Body of pancreas (tissue), 4 donors: ENCODE results near the gene PKM.

Experiments used
- CTCF ChIP-seq, 7 experiments: fragments of 450-650 bp in 4 of 7; fragments of 200-600 bp in 3 of 7; sonication (generic) in 3 of 7; IDR thresholded peaks; one replicate each; pipeline ENCODE4 v1.5.1; 2016 to 2019; ENCODE audit warnings: antibody characterized with exemption in 7 of 7
- POLR2A ChIP-seq, 3 donors: fragments of 450-650 bp; IDR thresholded peaks; one replicate each; pipeline ENCODE4 v1.6.1; 2016; ENCODE audit warnings: antibody characterized with exemption in 3 of 3, mild to moderate bottlenecking in 2 of 3

GRCh38 chr15:72231833-72232478 lies 966 bp upstream of the PKM start:
- TF ChIP-seq CTCF (IDR thresholded peaks at IDR 0.05) (no peak), POLR2A (IDR thresholded peaks at IDR 0.05) (no peak)
